CD4-positive, alpha-beta T cell treated with Interleukin-4 for 4 hours (primary cell): ENCODE measurements around the gene UFM1.
A peak's percentile ranks its signal among the peaks of the same experiment; 100 is the strongest.
"Not testable (repeated sequence)": the region's sequence is repeated elsewhere in the genome, so short reads cannot be mapped to it uniquely, and the experiment has no call there.

Source experiments
- DNase-seq: peaks from one replicate; pipeline ENCODE4 v3.0.0-alpha.2; 2020

The UFM1 gene

DNA sequence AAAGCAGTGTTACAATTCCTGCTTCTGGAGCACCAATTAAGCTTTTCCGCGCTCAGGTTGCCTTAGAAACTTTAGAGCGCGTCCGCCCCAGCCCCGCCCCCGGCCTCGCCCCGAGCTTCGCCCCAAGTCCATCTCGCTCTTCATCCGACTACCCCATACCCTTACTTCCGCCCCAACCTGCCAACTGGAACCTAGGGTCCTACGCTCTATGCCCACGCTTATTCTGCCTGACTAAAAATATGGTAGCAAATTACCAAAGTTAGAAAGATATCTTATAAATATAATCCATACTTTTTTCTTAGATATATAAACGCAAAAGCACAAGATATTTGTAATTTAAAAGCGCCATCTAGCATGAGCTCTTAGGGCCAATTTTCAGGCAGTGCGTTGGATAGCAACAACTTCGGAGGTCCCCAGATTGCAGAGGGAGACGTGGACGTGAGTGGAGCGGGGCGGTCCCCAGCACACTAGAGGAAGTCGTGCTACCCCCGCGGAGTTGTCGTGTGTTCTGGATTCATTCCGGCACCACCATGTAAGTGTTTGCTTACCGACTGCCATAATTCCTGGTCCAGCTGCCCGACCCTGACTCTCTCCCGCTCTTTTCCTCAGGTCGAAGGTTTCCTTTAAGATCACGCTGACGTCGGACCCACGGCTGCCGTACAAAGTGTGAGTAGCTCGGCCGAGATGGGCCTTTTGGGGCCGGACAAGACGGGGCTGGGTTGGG lies at the start of gene UFM1:
Gene UFM1 (plus strand): TSS at position 462 of the 724 bp plus-strand sequence. CDS start 69 bp downstream, at position 531.
- DNase-seq = peak; percentile 90

DNA sequence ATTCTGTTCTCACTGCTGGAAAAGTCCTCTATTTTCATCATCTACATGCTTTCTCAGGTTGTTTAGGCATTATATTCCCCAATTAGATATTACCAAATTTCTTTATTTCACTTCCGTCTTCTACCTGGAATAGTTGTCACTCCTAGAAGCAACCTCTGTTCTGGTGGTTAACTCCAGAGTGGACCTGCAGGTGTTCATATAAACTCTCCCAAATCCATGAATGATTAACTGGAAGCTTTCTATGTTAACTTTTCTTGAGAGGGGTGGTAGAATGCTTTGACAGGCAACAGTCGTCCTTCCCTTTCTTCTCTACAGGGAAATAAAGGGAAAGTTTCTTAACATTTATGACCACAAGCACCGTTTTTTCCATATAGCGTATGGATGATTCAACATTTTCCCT lies 48.4 kb upstream of the UFM1 start:
- DNase-seq = no peak

DNA sequence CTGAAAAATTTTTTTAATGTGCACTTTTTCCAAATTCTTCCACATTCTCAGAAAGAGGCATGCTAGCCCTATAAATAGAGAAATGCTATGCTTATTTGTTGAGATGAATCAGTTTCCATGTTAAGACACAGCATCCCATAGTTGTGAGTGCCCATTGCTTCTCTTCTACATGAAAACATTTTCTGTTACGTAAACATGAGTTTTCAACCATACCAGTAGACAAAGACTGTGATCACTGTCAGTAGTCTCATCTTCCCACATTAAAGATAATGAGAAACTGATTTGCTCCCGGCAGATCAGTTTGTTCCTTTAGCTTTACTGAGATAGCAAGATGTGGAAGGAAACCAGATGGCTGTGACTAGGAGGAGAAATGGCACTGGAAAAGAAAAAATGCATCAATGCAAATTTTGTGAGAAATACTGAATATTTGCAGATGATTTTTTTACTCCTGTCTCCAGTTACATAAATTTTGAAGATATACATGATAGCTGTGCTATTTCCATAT lies 45.8 kb upstream of the UFM1 start:
- no peak for DNase-seq

DNA sequence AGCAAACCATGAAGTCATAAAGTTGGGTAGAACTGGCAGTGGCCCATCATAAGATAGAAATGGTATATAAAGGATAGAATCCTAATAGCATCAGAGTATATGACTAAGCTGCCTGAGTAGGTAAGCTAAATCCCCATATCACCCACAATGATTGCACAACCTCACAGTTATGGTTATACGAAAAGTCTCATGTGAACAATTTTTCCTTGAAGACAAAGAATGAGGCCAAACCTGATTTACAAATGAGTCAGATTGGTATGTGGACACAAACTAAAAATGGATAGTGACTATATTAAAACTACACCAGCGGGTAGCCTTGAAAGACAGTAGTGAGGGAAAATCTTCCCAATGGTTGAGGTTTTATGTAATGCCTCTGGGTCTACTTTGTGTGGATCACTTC lies 40.9 kb upstream of the UFM1 start:
- DNase-seq = no peak

DNA sequence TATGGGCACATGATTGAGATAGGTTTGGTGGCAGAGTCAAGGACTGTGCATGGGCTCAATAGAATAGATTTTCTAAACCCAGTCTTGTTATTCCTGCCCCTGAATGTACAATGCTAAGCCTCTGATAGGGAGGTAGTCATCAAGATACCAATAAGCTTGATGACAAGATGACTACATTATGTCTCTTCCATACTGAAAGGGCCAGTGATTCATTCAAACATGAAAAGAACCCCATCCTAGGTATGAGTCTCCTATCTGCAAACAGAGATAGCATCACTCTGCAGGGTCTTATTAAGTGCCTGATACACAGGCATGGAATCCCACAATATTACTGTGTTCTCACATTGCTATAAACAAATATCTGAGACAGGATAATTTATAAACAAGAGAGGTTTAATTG lies 40.3 kb upstream of the UFM1 start:
- DNase-seq = no peak

- DNase-seq = not testable (repeated sequence)
Measured at GRCh38 chr13:38311175-38311574, 38.5 kb upstream of the UFM1 start.

DNA sequence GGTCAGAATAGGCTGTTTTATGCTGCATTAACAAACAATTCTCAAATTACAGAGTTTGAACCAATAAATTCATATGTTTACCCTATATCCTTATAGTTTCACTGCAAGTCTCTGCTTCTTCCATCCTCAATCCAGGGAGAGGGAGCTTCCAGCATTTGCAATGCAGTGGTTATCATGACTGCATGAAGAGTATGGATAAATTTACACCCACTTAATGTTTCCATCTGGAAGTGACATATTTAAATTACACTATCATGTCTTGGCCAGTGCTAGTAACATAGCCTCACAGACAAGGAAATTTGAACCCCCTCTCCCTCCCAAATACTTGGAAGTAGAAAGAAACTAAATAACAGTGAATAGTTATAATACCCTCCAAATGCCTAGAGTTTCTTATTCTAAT lies 33.5 kb upstream of the UFM1 start:
- DNase-seq = no peak

DNA sequence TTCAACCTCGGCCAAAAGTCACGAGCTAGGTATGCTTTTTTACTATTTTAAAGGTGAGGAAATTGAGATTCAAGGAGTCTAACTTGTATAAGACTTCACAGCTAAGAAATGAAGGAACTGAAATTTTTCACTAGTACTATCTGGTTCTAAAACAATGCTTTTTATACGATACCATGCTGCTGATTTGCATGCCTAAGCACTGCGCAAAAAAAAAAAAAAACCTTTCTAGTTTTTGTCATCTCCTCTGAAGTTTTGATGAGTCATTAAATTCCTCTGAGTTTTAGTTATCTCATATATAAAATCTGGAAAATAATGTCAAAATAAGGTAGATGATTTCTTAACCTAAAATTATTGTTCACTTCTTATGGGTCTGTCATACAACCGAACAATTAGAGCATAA lies 28.0 kb upstream of the UFM1 start:
- no peak for DNase-seq

DNA sequence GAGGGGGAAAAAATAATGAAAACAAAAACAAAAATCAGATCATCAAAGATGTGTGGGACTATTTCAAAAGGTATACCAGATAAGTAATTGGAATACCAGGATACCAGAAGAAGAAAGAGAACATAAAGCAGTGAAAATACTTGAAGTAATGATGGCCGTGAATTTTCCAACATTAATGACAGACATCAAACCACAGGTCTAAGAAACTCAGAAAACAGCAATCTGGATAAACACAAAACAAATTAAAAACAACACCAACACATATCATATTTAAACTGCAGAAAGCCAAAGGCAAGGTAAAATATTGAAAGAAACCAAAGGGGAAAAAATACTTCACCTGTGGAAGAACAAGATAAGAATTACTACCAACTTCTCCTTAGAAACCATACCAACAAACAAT lies 24.2 kb upstream of the UFM1 start:
- DNase-seq = no peak

- DNase-seq = no peak
Measured at GRCh38 chr13:38328699-38329098, 21.0 kb upstream of the UFM1 start.

- no peak for DNase-seq
Measured at GRCh38 chr13:38334845-38335244, 14.8 kb upstream of the UFM1 start.

DNA sequence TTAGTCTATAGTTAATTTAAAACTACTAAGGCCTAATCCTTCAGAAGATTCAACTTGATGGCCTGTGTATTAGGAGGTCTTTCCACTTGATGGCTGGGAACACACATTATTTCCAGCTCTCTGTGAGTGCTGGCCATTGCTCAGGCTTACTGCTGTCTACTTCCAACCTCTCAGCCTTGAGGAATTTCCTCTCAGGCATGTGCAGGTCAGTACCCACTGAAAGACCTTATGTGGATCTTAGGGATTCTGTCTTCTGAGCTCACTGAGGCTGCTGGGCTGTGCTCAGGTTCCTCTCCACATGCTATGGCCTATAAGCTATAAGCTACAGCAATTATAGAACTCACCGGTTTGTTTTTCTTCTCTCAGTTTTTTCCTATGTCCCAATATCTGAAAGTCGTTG lies 11.6 kb upstream of the UFM1 start:
- DNase-seq = no peak

DNA sequence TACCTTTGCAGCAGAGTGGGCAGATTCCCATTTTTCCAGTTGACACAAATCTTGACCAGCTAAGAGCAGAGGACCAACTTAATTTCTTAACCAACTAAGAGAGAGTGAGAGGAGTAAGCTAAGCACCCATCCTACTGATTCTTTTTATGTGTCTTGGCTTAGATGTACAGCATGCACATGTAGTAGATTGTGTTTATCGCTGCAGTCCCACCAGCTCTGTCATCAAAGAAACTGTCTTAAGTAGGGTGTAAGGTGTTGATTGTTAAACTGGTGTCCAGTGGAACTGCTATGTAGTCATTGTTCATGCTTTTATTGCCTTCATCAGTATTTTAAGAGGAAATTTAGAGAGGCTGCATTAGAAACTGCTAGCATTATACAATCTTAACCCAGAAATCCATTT lies 9.0 kb upstream of the UFM1 start:
- no peak for DNase-seq

- no peak for DNase-seq
Measured at GRCh38 chr13:38341149-38341692, 8.4 kb upstream of the UFM1 start.

DNA sequence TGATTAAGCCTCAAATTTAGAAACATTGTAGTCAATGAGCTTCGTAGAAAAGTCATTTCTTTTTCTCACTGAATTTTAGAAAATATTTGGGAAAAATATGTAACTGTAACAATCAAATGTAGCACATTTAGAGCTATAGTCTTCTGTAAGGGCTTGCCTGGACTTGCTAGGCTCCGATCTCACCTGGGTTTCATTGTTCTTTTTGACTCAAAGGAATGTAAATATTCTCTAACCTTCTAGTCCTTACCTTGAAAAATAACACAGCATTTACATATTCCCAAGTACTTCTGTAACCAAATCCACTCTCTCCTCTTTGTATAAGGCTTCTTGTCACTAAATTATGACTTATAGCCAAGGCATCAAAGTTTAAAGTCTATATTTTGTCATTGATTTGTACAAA lies 2.9 kb upstream of the UFM1 start:
- DNase-seq = no peak

- peak; percentile 32 for DNase-seq
Measured at GRCh38 chr13:38348861-38349389, 726 bp upstream of the UFM1 start.

- peak; percentile 37 for DNase-seq
Measured at GRCh38 chr13:38350114-38350617, 515 bp downstream of the UFM1 start.

DNA sequence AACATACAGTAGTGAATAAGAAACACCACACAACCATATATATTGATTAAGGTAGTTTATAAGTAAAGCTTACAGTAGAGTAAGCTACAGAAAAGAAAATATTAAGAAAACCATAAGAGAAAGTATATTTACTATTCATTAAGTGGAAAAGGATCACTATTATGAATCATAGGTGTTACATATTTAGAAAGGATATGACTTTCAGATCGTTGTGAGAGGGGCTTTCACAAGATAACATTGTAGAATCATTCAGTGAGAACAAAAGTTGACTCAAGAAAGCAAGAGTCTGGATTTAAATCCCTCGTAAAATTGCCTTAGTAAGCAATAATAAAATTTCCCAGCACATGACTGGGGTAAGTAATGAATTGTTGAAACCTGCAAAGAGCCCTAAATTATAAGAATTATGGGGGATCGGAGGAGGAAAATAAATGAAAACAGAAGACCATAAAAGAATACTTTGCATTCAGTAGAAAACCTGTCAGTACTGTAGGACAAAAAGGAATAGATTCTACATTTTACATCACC lies 6.0 kb downstream of the UFM1 start:
- DNase-seq = no peak

GRCh38 chr13:38358684-38359083 lies 9.0 kb downstream of the UFM1 start:
- DNase-seq = no peak

DNA sequence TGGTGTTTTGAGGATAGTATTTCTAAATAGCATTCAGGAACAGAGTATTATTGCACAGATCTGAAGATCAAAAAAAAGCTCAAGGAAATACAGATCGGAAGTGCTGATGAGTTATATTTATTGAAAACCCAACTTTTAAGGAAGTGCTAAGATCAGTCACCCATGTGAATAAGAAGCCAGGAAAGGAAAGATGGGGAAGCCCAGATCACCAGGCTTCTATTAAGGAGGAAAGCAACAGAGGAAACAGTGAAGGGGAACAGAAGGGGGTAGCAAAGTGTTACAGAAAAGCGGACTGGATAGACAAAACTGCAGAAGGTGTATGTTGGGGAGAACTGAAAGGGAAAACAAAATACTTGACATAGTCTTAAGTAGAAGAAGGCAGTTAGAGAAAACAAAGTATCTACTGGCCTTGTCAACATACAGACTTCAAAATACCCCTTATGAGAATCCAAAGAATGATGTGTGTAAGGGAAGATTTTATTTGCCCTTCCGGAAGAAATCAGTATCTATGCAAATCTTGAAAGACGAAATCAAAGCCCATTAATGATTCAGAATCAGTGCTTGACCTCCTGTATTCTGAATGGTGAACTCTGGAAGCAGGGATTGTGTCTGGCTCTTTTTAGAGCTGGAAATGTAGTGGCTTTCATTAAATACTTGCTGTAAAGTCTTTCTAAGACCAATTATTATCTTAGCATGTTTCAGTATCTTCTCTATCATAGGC lies 12.1 kb downstream of the UFM1 start:
- no peak for DNase-seq

- no peak for DNase-seq
Measured at GRCh38 chr13:38363219-38363618, 13.6 kb downstream of the UFM1 start.

GRCh38 chr13:38363746-38364145 lies 14.1 kb downstream of the UFM1 start:
- not testable (repeated sequence) for DNase-seq

GRCh38 chr13:38365661-38366060 lies 16.0 kb downstream of the UFM1 start:
- DNase-seq = no peak
